ENCODE measurements around the gene FMO2. TPM values are rescaled to one million over a fixed set of nuclear protein-coding genes. Genes with fewer than 3 reads are reported as not detected.
A peak's percentile ranks its signal among the peaks of the same experiment; 100 is the strongest.
"Not testable (repeated sequence)": the region's sequence is repeated elsewhere in the genome, so short reads cannot be mapped to it uniquely, and the experiment has no call there.

The FMO2 gene
- total RNA-seq, 4 donors from 2014 or later = 1.4 to 7.2 (median 4.1) TPM

- H3K4me1 ChIP-seq = no peaks in the 10 kb centered on the region
- H3K27ac ChIP-seq = no peak overlapping the region
- no peaks in the 10 kb centered on the region for H3K9me3 ChIP-seq
- no peak for TF ChIP-seq CTCF (IDR thresholded peaks at IDR 0.05)
- no peak for TF ChIP-seq POLR2A (IDR thresholded peaks at IDR 0.05)
- H3K27me3 ChIP-seq = no peaks in the 10 kb centered on the region
- no peak overlapping the region for H3K4me3 ChIP-seq
- H3K36me3 ChIP-seq = no peaks in the 10 kb centered on the region
- DNase-seq = no peak
These were observed 46.2 kb downstream of the FMO2 start for GRCh38 chr1:171231326-171231725.

DNA sequence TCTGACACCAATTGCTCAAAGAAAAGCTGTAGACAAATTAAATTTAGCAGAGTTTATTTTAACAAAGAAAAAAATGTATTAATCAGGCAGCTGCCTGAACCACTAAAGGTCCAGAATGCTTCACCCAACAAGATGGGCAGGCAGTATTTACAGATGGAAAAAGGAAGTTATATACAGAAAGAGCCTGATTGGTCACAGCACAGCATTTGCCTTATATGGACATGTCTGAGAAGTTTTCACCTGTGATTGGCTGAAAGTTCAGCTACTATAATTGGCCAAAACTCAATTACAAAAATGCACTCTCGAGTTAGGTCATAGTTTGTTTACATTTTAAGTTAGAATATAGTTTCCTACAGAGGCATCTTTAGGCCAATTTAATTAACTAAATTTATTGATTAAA is 48.1 kb downstream of the FMO2 start:
- Histone ChIP-seq H3K4me1 (no peaks in the 10 kb centered on the region), H3K27ac (no peak overlapping the region), H3K4me3 (no peak overlapping the region), H3K36me3 (no peaks in the 10 kb centered on the region), H3K27me3 (no peaks in the 10 kb centered on the region), H3K9me3 (no peaks in the 10 kb centered on the region)
- TF ChIP-seq CTCF (IDR thresholded peaks at IDR 0.05) = no peak
- TF ChIP-seq POLR2A (IDR thresholded peaks at IDR 0.05) = no peak
- no peak for DNase-seq

DNA sequence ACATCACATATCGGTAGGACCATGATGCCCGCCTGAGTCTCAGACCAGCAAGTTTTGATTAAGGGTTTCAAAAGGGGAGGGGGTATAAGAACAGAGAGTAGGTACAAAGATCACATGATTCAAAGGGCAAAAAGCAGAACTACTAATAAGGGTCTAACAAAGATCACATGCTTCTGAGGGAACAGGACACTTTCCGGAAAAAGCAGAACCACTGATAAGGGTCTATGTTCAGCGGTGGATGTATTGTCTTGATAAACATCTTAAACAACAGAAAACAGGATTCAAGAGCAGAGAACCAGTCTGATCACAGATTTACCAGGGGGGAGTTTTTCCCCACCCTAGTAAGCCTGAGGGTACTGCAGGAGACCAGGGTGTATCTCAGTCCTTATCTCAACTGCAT is 51.1 kb downstream of the FMO2 start:
- DNase-seq, H3K4me1 ChIP-seq, H3K9me3 ChIP-seq: not testable (repeated sequence)

DNA sequence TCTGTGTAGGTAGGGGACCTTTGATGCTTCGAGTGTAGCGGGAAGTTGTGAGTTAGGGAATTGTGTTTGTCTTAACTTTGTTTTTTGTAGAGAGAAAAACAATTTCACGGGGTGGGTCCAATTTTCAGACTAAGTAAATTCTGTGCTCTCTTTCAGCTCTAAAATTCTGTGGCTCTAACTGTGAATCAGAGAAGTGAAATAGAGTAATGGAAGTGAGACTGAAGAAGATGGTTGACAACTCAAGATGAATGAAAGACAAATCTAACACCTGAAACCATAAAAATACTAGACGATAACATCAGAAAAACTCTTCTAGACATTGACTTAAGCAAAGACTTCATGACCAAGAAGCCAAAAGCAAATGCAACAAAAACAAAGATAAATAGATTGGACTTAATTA is 58.8 kb downstream of the FMO2 start:
- Histone ChIP-seq H3K9me3 (no peaks in the 10 kb centered on the region), H3K4me1 (peaks cover 0 to 4% (median 0%) of the 10 kb centered on the region in 4 donors), H3K27me3 (no peaks in the 10 kb centered on the region), H3K27ac (no peak overlapping the region), H3K36me3 (no peaks in the 10 kb centered on the region), H3K4me3 (no peak overlapping the region)
- no peak for TF ChIP-seq CTCF (IDR thresholded peaks at IDR 0.05)
- no peak for TF ChIP-seq POLR2A (IDR thresholded peaks at IDR 0.05)
- no peak for DNase-seq

More for the DNA sequence above, 51.1 kb downstream of the FMO2 start:
- not testable (repeated sequence) for H3K36me3 ChIP-seq, H3K27me3 ChIP-seq, H3K4me3 ChIP-seq, H3K27ac ChIP-seq

- Histone ChIP-seq H3K27me3 (no peaks in the 10 kb centered on the region), H3K9me3 (no peaks in the 10 kb centered on the region), H3K4me3 (no peak overlapping the region), H3K4me1 (peaks cover 0 to 4% (median 0%) of the 10 kb centered on the region in 4 donors), H3K36me3 (no peaks in the 10 kb centered on the region), H3K27ac (no peak overlapping the region)
- peak in 1 of 3 donors; percentile 70 for DNase-seq
- TF ChIP-seq CTCF (IDR thresholded peaks at IDR 0.05) (peak; percentile 22 to 85 (median 68)), POLR2A (IDR thresholded peaks at IDR 0.05) (no peak)
These were observed 60.5 kb downstream of the FMO2 start for GRCh38 chr1:171245458-171246064.

- TF ChIP-seq CTCF (IDR thresholded peaks at IDR 0.05) (no peak), POLR2A (IDR thresholded peaks at IDR 0.05) (no peak)
- Histone ChIP-seq H3K4me1 (peaks cover 0 to 15% (median 6%) of the 10 kb centered on the region in 4 donors), H3K27ac (no peak overlapping the region)
These were observed 62.4 kb downstream of the FMO2 start for GRCh38 chr1:171247501-171247900.

More at GRCh38 chr1:171247501-171247900, 62.4 kb downstream of the FMO2 start:
- Histone ChIP-seq H3K36me3 (no peaks in the 10 kb centered on the region), H3K27me3 (no peaks in the 10 kb centered on the region), H3K4me3 (no peak overlapping the region), H3K9me3 (no peaks in the 10 kb centered on the region)
- no peak for DNase-seq
